ENCODE results near the gene CRLF1.

DNA sequence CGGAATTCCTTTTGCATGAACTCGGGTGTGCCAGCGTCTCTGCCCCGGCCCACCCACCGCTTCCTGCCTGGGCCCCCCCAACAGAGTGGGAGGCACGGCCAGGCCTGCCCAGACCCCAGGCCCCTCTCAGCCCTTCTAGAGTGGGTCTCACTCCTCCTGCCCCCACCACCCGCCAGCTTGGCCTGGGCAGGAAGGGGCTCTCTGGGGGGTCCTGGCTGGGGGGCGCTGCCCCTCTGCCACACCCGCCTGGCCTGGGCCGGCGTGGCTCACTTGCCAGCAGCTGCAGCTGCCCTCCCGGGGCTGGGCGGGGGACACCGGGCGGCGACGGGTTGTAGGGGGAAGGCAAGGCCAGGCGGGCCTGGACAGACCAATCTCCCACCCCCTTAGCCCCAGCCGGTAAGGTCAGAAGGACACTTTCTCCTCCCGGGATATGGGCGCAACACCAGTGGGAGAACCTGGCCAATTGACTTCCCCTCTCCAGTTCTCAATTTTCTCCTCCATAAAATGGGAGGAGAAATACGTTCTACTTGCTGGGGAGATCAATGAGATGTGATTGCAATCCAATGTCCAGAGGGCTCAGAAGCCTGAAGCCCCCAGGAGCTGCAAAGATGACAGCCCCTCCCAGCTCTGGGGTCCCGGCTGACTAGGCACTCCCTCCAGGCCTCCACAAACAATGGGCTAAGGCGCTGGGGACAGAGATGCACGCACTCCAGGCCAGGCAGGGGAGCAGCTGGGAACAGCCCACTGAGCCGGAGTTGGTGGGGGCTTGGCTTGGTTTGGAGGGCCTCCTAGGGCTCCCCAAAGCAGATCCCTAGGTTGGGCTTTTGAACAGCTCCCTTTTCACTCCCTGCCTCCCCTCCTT is 2.4 kb downstream of the CRLF1 start:
- TF ChIP-seq, protein P1, sequence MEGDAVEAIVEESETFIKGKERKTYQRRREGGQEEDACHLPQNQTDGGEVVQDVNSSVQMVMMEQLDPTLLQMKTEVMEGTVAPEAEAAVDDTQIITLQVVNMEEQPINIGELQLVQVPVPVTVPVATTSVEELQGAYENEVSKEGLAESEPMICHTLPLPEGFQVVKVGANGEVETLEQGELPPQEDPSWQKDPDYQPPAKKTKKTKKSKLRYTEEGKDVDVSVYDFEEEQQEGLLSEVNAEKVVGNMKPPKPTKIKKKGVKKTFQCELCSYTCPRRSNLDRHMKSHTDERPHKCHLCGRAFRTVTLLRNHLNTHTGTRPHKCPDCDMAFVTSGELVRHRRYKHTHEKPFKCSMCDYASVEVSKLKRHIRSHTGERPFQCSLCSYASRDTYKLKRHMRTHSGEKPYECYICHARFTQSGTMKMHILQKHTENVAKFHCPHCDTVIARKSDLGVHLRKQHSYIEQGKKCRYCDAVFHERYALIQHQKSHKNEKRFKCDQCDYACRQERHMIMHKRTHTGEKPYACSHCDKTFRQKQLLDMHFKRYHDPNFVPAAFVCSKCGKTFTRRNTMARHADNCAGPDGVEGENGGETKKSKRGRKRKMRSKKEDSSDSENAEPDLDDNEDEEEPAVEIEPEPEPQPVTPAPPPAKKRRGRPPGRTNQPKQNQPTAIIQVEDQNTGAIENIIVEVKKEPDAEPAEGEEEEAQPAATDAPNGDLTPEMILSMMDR (IDR thresholded peaks at IDR 0.05) = no peak
- TF ChIP-seq POLR2A (IDR thresholded peaks at IDR 0.05; ENCODE audit: low read depth) = no peak
- TF ChIP-seq EP300 (IDR thresholded peaks at IDR 0.05) = no peak

Measured in esophagus muscularis mucosa (tissue), 4 donors.